Fibroblast of lung (primary cell): ENCODE measurements around the gene IL6. TPM values are rescaled to one million over a fixed set of nuclear protein-coding genes. Genes with fewer than 3 reads are reported as not detected.
"Not testable (repeated sequence)": the region's sequence is repeated elsewhere in the genome, so short reads cannot be mapped to it uniquely, and the experiment has no call there.

ENCODE experiments used
- DNase-seq, 2 donors: peaks; one replicate each; pipeline versions ENCODE4 v3.0.0 to v3.0.0-alpha.2; 2010; ENCODE audit warnings: low read depth in 2 of 2
- H2AFZ ChIP-seq: 2 replicates; pipeline ENCODE4 v1.5.1; 2012; ENCODE audit warnings: low read length, control low read depth, inconsistent platforms
- H3K27ac ChIP-seq: 2 replicates; pipeline ENCODE4 v1.5.1; 2011; ENCODE audit warnings: low read length, control low read depth; ENCODE audit not compliant: insufficient read depth
- H3K27me3 ChIP-seq: 2 replicates; pipeline ENCODE4 v1.5.1; 2011; ENCODE audit warnings: mild to moderate bottlenecking, low read length; ENCODE audit not compliant: control insufficient read depth, insufficient read depth
- H3K36me3 ChIP-seq: 2 replicates; pipeline ENCODE4 v1.5.1; 2011; ENCODE audit warnings: low read length; ENCODE audit not compliant: control insufficient read depth, insufficient read depth
- H3K4me1 ChIP-seq: 2 replicates; pipeline ENCODE4 v1.5.1; 2011; ENCODE audit warnings: low read length; ENCODE audit not compliant: control insufficient read depth, insufficient read depth; ENCODE audit errors: extremely low read depth
- H3K4me2 ChIP-seq: 2 replicates; pipeline ENCODE4 v1.5.1; 2011; ENCODE audit warnings: low read length, control low read depth; ENCODE audit not compliant: insufficient read depth; ENCODE audit errors: extremely low read depth
- H3K4me3 ChIP-seq, 4 experiments: fragments of 200-600 bp in 1 of 4; sonication (generic) in 1 of 4; replicated peaks in 1 of 4; 2 replicates each; pipeline ENCODE4 v1.5.1; 2011 to 2016; ENCODE audit warnings: low read length in 4 of 4, low read depth in 3 of 4, mild to moderate bottlenecking in 3 of 4, control low read depth in 2 of 4, inconsistent platforms in 1 of 4, mixed read lengths in 1 of 4; ENCODE audit not compliant: insufficient read depth in 1 of 4; ENCODE audit errors: control extremely low read depth in 1 of 4
- H3K79me2 ChIP-seq: 2 replicates; pipeline ENCODE4 v1.5.1; 2012; ENCODE audit warnings: mild to moderate bottlenecking, low read length, inconsistent platforms; ENCODE audit not compliant: control insufficient read depth, insufficient read depth
- H3K9ac ChIP-seq: 2 replicates; pipeline ENCODE4 v1.5.1; 2011; ENCODE audit warnings: mild to moderate bottlenecking, low read length, control low read depth; ENCODE audit not compliant: insufficient read depth
- H3K9me3 ChIP-seq: 2 replicates; pipeline ENCODE4 v1.5.1; 2012; ENCODE audit warnings: low read depth, low read length; ENCODE audit not compliant: control insufficient read depth, insufficient read depth
- H4K20me1 ChIP-seq: 2 replicates; pipeline ENCODE4 v1.5.1; 2011; ENCODE audit warnings: low read length; ENCODE audit not compliant: control insufficient read depth, insufficient read depth; ENCODE audit errors: extremely low read depth
- CTCF ChIP-seq, 2 donors: IDR thresholded peaks in 1 of 2; conservative IDR thresholded peaks in 1 of 2; 1 replicate in 1 of 2; 2 replicates in 1 of 2; pipeline ENCODE4 v1.5.1; 2011 to 2012; ENCODE audit warnings: low read length in 2 of 2, control low read depth in 1 of 2, inconsistent platforms in 1 of 2, low read depth in 1 of 2, mild to moderate bottlenecking in 1 of 2
- EZH2 ChIP-seq: IDR thresholded peaks from 2 replicates; pipeline ENCODE4 v1.5.1; 2012; ENCODE audit warnings: low read length, control low read depth, mild to moderate bottlenecking; ENCODE audit errors: missing control alignments
- polyA plus RNA-seq, 2 donors: library from polyadenylated mRNA; depleted of rRNA in 1 of 2; stranded (reverse) in 1 of 2; unstranded in 1 of 2; fragments of >200 nt; gene quantifications; 2 replicates each; pipeline ENCODE4 v1.2.1, GENCODE V29; 2011 to 2012; ENCODE audit warnings: missing spikeins in 1 of 2
- total RNA-seq: library from RNA; depleted of rRNA; stranded (reverse); fragments of >200 nt; gene quantifications from 2 replicates; pipeline ENCODE4 v1.2.1, GENCODE V29; 2014

The IL6 gene
- total and polyA plus RNA-seq, 2 donors (not counting 1 experiment from before 2014, with no cell fraction given), result 20.2 to 33.7 TPM

GRCh38 chr7:22683379-22683778 is 43.6 kb upstream of the IL6 start:
- no peak overlapping the region for H2AFZ ChIP-seq
- H3K9ac ChIP-seq, result no peak overlapping the region
- H3K9me3 ChIP-seq, result no peaks in the 10 kb centered on the region
- H3K79me2 ChIP-seq, result no peaks in the 10 kb centered on the region
- H3K4me3 ChIP-seq, result no peak overlapping the region
- H4K20me1 ChIP-seq, result no peaks in the 10 kb centered on the region
- no peaks in the 10 kb centered on the region for H3K4me1 ChIP-seq
- H3K27me3 ChIP-seq, result no peaks in the 10 kb centered on the region
- TF ChIP-seq CTCF (conservative IDR thresholded peaks at IDR 0.05 in 1 of 2, IDR thresholded peaks at IDR 0.05 in 1 of 2; ENCODE audit: low read depth in 1 of 2, low read length in 2 of 2) (no peak), EZH2 (no peak)
- H3K4me2 ChIP-seq, result no peak overlapping the region
- no peak overlapping the region for H3K27ac ChIP-seq
- no peak for DNase-seq
- H3K36me3 ChIP-seq, result no peaks in the 10 kb centered on the region

GRCh38 chr7:22686620-22687019 is 40.4 kb upstream of the IL6 start:
- H3K27me3 ChIP-seq, result no peaks in the 10 kb centered on the region
- no peaks in the 10 kb centered on the region for H3K79me2 ChIP-seq
- no peaks in the 10 kb centered on the region for H3K9me3 ChIP-seq
- no peak overlapping the region for H3K4me3 ChIP-seq
- TF ChIP-seq CTCF (conservative IDR thresholded peaks at IDR 0.05 in 1 of 2, IDR thresholded peaks at IDR 0.05 in 1 of 2; ENCODE audit: low read depth in 1 of 2, low read length in 2 of 2) (no peak), EZH2 (no peak)
- H3K36me3 ChIP-seq, result no peaks in the 10 kb centered on the region
- H3K9ac ChIP-seq, result no peak overlapping the region
- H3K4me1 ChIP-seq, result no peaks in the 10 kb centered on the region
- H3K4me2 ChIP-seq, result no peak overlapping the region
- no peak overlapping the region for H2AFZ ChIP-seq
- no peak for DNase-seq
- no peaks in the 10 kb centered on the region for H4K20me1 ChIP-seq
- H3K27ac ChIP-seq, result no peak overlapping the region

- Histone ChIP-seq H4K20me1 (no peaks in the 10 kb centered on the region), H3K4me2 (no peak overlapping the region), H3K36me3 (no peaks in the 10 kb centered on the region), H3K4me3 (no peak overlapping the region), H3K4me1 (no peaks in the 10 kb centered on the region), H3K79me2 (no peaks in the 10 kb centered on the region), H3K9me3 (no peaks in the 10 kb centered on the region), H2AFZ (no peak overlapping the region), H3K27me3 (no peaks in the 10 kb centered on the region), H3K9ac (no peak overlapping the region), H3K27ac (no peak overlapping the region)
- peak in 1 of 2 donors; percentile 58 for DNase-seq
- no peak for TF ChIP-seq CTCF (conservative IDR thresholded peaks at IDR 0.05 in 1 of 2, IDR thresholded peaks at IDR 0.05 in 1 of 2; ENCODE audit: low read depth in 1 of 2, low read length in 2 of 2)
- TF ChIP-seq EZH2, result no peak
Measured at GRCh38 chr7:22688084-22688483, 38.9 kb upstream of the IL6 start.

GRCh38 chr7:22688934-22689333 is 38.1 kb upstream of the IL6 start:
- not testable (repeated sequence) for H3K4me2 ChIP-seq, H3K4me3 ChIP-seq, H3K27me3 ChIP-seq, H3K36me3 ChIP-seq, H4K20me1 ChIP-seq, H3K79me2 ChIP-seq, H3K9ac ChIP-seq, DNase-seq, H3K9me3 ChIP-seq, H3K4me1 ChIP-seq, H3K27ac ChIP-seq, H2AFZ ChIP-seq
